HepG2 (cell line): ENCODE results near the gene GLS2. TPM values are rescaled to one million over a fixed set of nuclear protein-coding genes. Genes with fewer than 3 reads are reported as not detected.

Source experiments
- GATAD1 ChIP-seq: IDR thresholded peaks from 2 replicates; pipeline ENCODE4 v1.6.1; 2016; ENCODE audit warnings: missing genetic modification reagents, missing compliant biosample characterization
- KDM3A ChIP-seq: IDR thresholded peaks from 2 replicates; pipeline ENCODE4 v1.6.1; 2018; ENCODE audit warnings: low read depth, missing compliant biosample characterization
- KLF15 ChIP-seq: sonication (generic); formaldehyde crosslinking; IDR thresholded peaks from 2 replicates; pipeline ENCODE4 v1.8.1; 2023; ENCODE audit warnings: borderline replicate concordance, mild to moderate bottlenecking, inconsistent platforms, missing genetic modification reagents, mixed read lengths
- RBM39 ChIP-seq: fragments of 200-400 bp; formaldehyde crosslinking; IDR thresholded peaks from one replicate; pipeline ENCODE4 v1.6.1; 2018; ENCODE audit warnings: antibody characterized with exemption, mild to moderate bottlenecking, low read depth, low read length; ENCODE audit not compliant: poor library complexity, severe bottlenecking
- RCOR2 ChIP-seq: IDR thresholded peaks from 2 replicates; pipeline ENCODE4 v1.6.1; 2016; ENCODE audit warnings: missing biosample characterization, missing genetic modification reagents
- SETDB1 ChIP-seq: sonication (generic); formaldehyde crosslinking; IDR thresholded peaks from 2 replicates; pipeline ENCODE4 v1.5.1; 2020; ENCODE audit warnings: missing genetic modification reagents, mild to moderate bottlenecking, borderline replicate concordance
- SIN3B ChIP-seq: fragments of 150-350 bp; IDR thresholded peaks from 2 replicates; pipeline ENCODE4 v1.6.1; 2014; ENCODE audit warnings: low read length
- SMAD1 ChIP-seq: sonication (generic); formaldehyde crosslinking; IDR thresholded peaks from 2 replicates; pipeline ENCODE4 v1.4.0; 2020; ENCODE audit warnings: missing genetic modification reagents, low read depth, mild to moderate bottlenecking, borderline replicate concordance
- ZBTB7A ChIP-seq: sonication (generic); formaldehyde crosslinking; IDR thresholded peaks from 2 replicates; pipeline ENCODE4 v1.8.0; 2022; ENCODE audit warnings: mild to moderate bottlenecking, missing genetic modification reagents
- ZNF121 ChIP-seq: sonication (generic); formaldehyde crosslinking; IDR thresholded peaks from 2 replicates; pipeline ENCODE4 v1.5.0; 2020; ENCODE audit warnings: mild to moderate bottlenecking, missing genetic modification reagents
- ZNF549 ChIP-seq: sonication (generic); formaldehyde crosslinking; IDR thresholded peaks from 2 replicates; pipeline ENCODE4 v1.5.0; 2020; ENCODE audit warnings: missing genetic modification reagents
- ZNF569 ChIP-seq: sonication (generic); formaldehyde crosslinking; IDR thresholded peaks from 2 replicates; pipeline ENCODE4 v1.5.0; 2020; ENCODE audit warnings: mild to moderate bottlenecking, missing genetic modification reagents, moderate library complexity, borderline replicate concordance
- ZNF749 ChIP-seq: sonication (generic); formaldehyde crosslinking; IDR thresholded peaks from 2 replicates; pipeline ENCODE4 v1.8.0; 2022; ENCODE audit warnings: mild to moderate bottlenecking, missing genetic modification reagents, moderate library complexity, borderline replicate concordance
- ZSCAN20 ChIP-seq: sonication (generic); formaldehyde crosslinking; IDR thresholded peaks from 2 replicates; pipeline ENCODE4 v1.4.0; 2020; ENCODE audit warnings: missing genetic modification reagents, mild to moderate bottlenecking, borderline replicate concordance
- ZSCAN30 ChIP-seq: sonication (generic); formaldehyde crosslinking; IDR thresholded peaks from 2 replicates; pipeline ENCODE4 v1.5.0; 2020; ENCODE audit warnings: mild to moderate bottlenecking, missing genetic modification reagents
- polyA plus RNA-seq, 8 experiments: library from polyadenylated mRNA; depleted of rRNA in 3 of 8; stranded (reverse) in 7 of 8; unstranded in 1 of 8; fragments of >200 nt; fragmentation: Illumina TruSeq in 4 of 8; extraction: Trizol in 4 of 8; gene quantifications; 2 replicates each; pipeline versions ENCODE4 v1.2.1 to v1.2.3, GENCODE V29; 2011 to 2016; ENCODE audit warnings: low read depth in 4 of 8, missing spikeins in 1 of 8, mixed read lengths in 1 of 8; ENCODE audit not compliant: insufficient read depth in 1 of 8
- total RNA-seq, 5 experiments: library from RNA; depleted of rRNA; stranded (reverse); fragments of >200 nt; fragmentation: Illumina TruSeq; extraction: Trizol; gene quantifications; 2 replicates each; pipeline ENCODE4 v1.2.3, GENCODE V29; 2016; ENCODE audit warnings: low read depth in 1 of 5
- TF ChIP-seq, protein P1 (sequence below): sonication (generic); formaldehyde crosslinking; IDR thresholded peaks from 2 replicates; pipeline ENCODE4 v1.8.1; 2023; ENCODE audit warnings: missing genetic modification reagents, mild to moderate bottlenecking, borderline replicate concordance
- TF ChIP-seq, protein P2 (sequence below): sonication (generic); formaldehyde crosslinking; IDR thresholded peaks from 2 replicates; pipeline ENCODE4 v1.8.1; 2023; ENCODE audit warnings: mild to moderate bottlenecking, missing genetic modification reagents
- TF ChIP-seq, protein P3 (sequence below): IDR thresholded peaks from 2 replicates; pipeline ENCODE4 v1.6.1; 2016; ENCODE audit warnings: low read depth, control low read depth
- TF ChIP-seq, protein P4 (sequence below): sonication (generic); formaldehyde crosslinking; IDR thresholded peaks from 2 replicates; pipeline ENCODE4 v1.4.0; 2020; ENCODE audit warnings: missing genetic modification reagents; ENCODE audit errors: not compliant biosample characterization
- TF ChIP-seq, protein P5 (sequence below): sonication (generic); formaldehyde crosslinking; IDR thresholded peaks from 2 replicates; pipeline ENCODE4 v1.4.0; 2020; ENCODE audit warnings: mild to moderate bottlenecking, missing genetic modification reagents
- TF ChIP-seq, protein P6 (sequence below): sonication (generic); formaldehyde crosslinking; IDR thresholded peaks from 2 replicates; pipeline ENCODE4 v1.4.0; 2020; ENCODE audit warnings: missing genetic modification reagents, mild to moderate bottlenecking, borderline replicate concordance

The GLS2 gene
- total and polyA plus RNA-seq, 2 of the 13 experiments (the other 11 are each of a cell fraction or from before 2014, with no cell fraction given), result 8.6 to 12.2 TPM

DNA sequence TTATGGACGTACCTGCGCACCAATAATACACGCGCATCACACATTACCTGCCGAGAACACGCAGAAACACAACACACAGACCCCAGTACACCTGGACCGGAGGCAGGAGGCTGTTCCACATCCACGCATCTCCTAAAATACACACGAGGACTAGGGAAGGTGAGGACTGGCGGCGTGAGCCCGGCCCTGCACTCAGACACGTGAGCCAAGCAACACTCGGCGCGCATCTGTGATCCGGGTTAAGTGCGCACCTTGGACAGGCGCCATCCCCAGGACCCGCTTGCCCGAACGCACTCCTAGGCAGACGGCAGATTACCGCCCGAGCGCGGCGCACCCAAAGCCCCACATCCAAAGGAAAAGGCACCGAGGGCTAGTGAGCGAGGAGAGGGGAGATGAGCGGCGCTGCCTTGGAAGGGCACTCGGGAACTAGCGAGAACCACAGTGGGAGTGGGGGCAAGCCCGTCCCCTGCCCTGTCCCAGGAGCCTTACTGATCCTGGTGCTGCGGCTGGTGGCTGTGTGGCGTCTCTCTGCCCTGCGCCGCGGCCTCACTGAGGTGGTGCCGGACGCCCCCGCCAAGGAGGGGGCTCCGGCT is 417 bp downstream of the GLS2 start (continued):
- TF ChIP-seq, protein P1, sequence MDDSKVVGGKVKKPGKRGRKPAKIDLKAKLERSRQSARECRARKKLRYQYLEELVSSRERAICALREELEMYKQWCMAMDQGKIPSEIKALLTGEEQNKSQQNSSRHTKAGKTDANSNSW, result no peak
- TF ChIP-seq GATAD1 (no peak), KDM3A (no peak), ZNF549 (CRISPR knock-in tag) (no peak), ZNF749 (CRISPR knock-in tag) (no peak), KLF15 (CRISPR knock-in tag) (no peak), ZNF121 (CRISPR knock-in tag) (no peak), ZBTB7A (CRISPR knock-in tag) (peak; percentile 31; the same call in 1 of the 2 replicates), ZSCAN30 (CRISPR knock-in tag) (no peak), SETDB1 (CRISPR knock-in tag) (no peak), SIN3B (no peak), RBM39 (no peak), ZSCAN20 (CRISPR knock-in tag) (no peak), ZNF569 (CRISPR knock-in tag) (no peak), RCOR2 (CRISPR knock-in tag) (no peak), SMAD1 (peak; percentile 53; the same call in 1 of the 2 replicates)
- TF ChIP-seq, protein P2, sequence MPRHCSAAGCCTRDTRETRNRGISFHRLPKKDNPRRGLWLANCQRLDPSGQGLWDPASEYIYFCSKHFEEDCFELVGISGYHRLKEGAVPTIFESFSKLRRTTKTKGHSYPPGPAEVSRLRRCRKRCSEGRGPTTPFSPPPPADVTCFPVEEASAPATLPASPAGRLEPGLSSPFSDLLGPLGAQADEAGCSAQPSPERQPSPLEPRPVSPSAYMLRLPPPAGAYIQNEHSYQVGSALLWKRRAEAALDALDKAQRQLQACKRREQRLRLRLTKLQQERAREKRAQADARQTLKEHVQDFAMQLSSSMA (CRISPR knock-in tag), result no peak
- TF ChIP-seq, protein P3, sequence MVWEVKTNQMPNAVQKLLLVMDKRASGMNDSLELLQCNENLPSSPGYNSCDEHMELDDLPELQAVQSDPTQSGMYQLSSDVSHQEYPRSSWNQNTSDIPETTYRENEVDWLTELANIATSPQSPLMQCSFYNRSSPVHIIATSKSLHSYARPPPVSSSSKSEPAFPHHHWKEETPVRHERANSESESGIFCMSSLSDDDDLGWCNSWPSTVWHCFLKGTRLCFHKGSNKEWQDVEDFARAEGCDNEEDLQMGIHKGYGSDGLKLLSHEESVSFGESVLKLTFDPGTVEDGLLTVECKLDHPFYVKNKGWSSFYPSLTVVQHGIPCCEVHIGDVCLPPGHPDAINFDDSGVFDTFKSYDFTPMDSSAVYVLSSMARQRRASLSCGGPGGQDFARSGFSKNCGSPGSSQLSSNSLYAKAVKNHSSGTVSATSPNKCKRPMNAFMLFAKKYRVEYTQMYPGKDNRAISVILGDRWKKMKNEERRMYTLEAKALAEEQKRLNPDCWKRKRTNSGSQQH (CRISPR knock-in tag), result no peak
- TF ChIP-seq, protein P4, sequence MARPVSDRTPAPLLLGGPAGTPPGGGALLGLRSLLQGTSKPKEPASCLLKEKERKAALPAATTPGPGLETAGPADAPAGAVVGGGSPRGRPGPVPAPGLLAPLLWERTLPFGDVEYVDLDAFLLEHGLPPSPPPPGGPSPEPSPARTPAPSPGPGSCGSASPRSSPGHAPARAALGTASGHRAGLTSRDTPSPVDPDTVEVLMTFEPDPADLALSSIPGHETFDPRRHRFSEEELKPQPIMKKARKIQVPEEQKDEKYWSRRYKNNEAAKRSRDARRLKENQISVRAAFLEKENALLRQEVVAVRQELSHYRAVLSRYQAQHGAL, result no peak
- TF ChIP-seq, protein P5, sequence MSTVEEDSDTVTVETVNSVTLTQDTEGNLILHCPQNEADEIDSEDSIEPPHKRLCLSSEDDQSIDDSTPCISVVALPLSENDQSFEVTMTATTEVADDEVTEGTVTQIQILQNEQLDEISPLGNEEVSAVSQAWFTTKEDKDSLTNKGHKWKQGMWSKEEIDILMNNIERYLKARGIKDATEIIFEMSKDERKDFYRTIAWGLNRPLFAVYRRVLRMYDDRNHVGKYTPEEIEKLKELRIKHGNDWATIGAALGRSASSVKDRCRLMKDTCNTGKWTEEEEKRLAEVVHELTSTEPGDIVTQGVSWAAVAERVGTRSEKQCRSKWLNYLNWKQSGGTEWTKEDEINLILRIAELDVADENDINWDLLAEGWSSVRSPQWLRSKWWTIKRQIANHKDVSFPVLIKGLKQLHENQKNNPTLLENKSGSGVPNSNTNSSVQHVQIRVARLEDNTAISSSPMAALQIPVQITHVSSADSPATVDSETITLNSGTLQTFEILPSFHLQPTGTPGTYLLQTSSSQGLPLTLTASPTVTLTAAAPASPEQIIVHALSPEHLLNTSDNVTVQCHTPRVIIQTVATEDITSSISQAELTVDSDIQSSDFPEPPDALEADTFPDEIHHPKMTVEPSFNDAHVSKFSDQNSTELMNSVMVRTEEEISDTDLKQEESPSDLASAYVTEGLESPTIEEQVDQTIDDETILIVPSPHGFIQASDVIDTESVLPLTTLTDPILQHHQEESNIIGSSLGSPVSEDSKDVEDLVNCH (CRISPR knock-in tag), result no peak
- TF ChIP-seq, protein P6, sequence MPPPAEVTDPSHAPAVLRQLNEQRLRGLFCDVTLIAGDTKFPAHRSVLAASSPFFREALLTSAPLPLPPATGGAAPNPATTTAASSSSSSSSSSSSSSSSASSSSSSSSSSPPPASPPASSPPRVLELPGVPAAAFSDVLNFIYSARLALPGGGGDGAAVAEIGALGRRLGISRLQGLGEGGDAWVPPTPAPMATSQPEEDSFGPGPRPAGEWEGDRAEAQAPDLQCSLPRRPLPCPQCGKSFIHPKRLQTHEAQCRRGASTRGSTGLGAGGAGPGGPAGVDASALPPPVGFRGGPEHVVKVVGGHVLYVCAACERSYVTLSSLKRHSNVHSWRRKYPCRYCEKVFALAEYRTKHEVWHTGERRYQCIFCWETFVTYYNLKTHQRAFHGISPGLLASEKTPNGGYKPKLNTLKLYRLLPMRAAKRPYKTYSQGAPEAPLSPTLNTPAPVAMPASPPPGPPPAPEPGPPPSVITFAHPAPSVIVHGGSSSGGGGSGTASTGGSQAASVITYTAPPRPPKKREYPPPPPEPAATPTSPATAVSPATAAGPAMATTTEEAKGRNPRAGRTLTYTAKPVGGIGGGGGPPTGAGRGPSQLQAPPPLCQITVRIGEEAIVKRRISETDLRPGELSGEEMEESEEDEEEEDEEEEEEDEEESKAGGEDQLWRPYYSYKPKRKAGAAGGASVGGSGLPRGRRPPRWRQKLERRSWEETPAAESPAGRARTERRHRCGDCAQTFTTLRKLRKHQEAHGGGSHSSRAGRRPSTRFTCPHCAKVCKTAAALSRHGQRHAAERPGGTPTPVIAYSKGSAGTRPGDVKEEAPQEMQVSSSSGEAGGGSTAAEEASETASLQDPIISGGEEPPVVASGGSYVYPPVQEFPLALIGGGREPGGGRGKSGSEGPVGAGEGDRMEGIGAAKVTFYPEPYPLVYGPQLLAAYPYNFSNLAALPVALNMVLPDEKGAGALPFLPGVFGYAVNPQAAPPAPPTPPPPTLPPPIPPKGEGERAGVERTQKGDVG, result no peak; the same call in 1 of the 2 replicates
